ENCODE measurements around the gene R3HDML.

Gene R3HDML

GRCh38 chr20:44362466-44362940 is 25.7 kb downstream of the R3HDML start:
- no peak for DNase-seq (ENCODE audit: low read depth in 2 of 2)

GRCh38 chr20:44364068-44364467 is 27.2 kb downstream of the R3HDML start:
- no peak for DNase-seq (ENCODE audit: low read depth in 2 of 2)

GRCh38 chr20:44364780-44365179 is 27.9 kb downstream of the R3HDML start:
- DNase-seq (ENCODE audit: low read depth in 2 of 2): no peak

GRCh38 chr20:44367746-44368145 is 30.9 kb downstream of the R3HDML start:
- DNase-seq (ENCODE audit: low read depth in 2 of 2): no peak

GRCh38 chr20:44370639-44371218 is 33.9 kb downstream of the R3HDML start:
- DNase-seq (ENCODE audit: low read depth in 2 of 2): no peak

- DNase-seq (ENCODE audit: low read depth in 2 of 2): no peak
Measured at GRCh38 chr20:44382641-44383040, 45.8 kb downstream of the R3HDML start.

GRCh38 chr20:44384423-44385027 is 47.7 kb downstream of the R3HDML start:
- peak; percentile 79 to 81 for DNase-seq (ENCODE audit: low read depth in 2 of 2)

- peak; percentile 48 to 71 for DNase-seq (ENCODE audit: low read depth in 2 of 2)
Measured at GRCh38 chr20:44388466-44389023, 51.7 kb downstream of the R3HDML start.

GRCh38 chr20:44389871-44390270 is 53.0 kb downstream of the R3HDML start:
- DNase-seq (ENCODE audit: low read depth in 2 of 2): no peak

GRCh38 chr20:44390280-44390679 is 53.4 kb downstream of the R3HDML start:
- no peak for DNase-seq (ENCODE audit: low read depth in 2 of 2)

GRCh38 chr20:44392088-44392775 is 55.4 kb downstream of the R3HDML start:
- no peak for DNase-seq (ENCODE audit: low read depth in 2 of 2)

- DNase-seq (ENCODE audit: low read depth in 2 of 2): no peak
Measured at GRCh38 chr20:44392776-44393607, 56.1 kb downstream of the R3HDML start.

- DNase-seq (ENCODE audit: low read depth in 2 of 2): no peak
Measured at GRCh38 chr20:44393608-44394451, 57.0 kb downstream of the R3HDML start.

- no peak for DNase-seq (ENCODE audit: low read depth in 2 of 2)
Measured at GRCh38 chr20:44394452-44394701, 57.5 kb downstream of the R3HDML start.

- DNase-seq (ENCODE audit: low read depth in 2 of 2): no peak
Measured at GRCh38 chr20:44394702-44395460, 58.0 kb downstream of the R3HDML start.

GRCh38 chr20:44395461-44396340 is 58.9 kb downstream of the R3HDML start:
- no peak for DNase-seq (ENCODE audit: low read depth in 2 of 2)

- DNase-seq (ENCODE audit: low read depth in 2 of 2): no peak
Measured at GRCh38 chr20:44396369-44397130, 59.7 kb downstream of the R3HDML start.

GRCh38 chr20:44398335-44398734 is 61.5 kb downstream of the R3HDML start:
- no peak for DNase-seq (ENCODE audit: low read depth in 2 of 2)

- no peak for DNase-seq (ENCODE audit: low read depth in 2 of 2)
Measured at GRCh38 chr20:44399446-44399845, 62.6 kb downstream of the R3HDML start.
